ENCODE measurements around the gene MT1A.
"Not testable (repeated sequence)": the region's sequence is repeated elsewhere in the genome, so short reads cannot be mapped to it uniquely, and the experiment has no call there.

- not testable (repeated sequence) for TF ChIP-seq CTCF (IDR thresholded peaks at IDR 0.05; ENCODE audit: low read length); EZH2phosphoT487 (IDR thresholded peaks at IDR 0.05; ENCODE audit: low read length); EZH2 (optimal IDR thresholded peaks at IDR 0.05; ENCODE audit: low read depth, low read length)
These were observed 33.7 kb downstream of the MT1A start for GRCh38 chr16:56672171-56672570.

All from MM.1S (cell line).